ENCODE data around the gene TAF11L10.
"Not testable (repeated sequence)": the region's sequence is repeated elsewhere in the genome, so short reads cannot be mapped to it uniquely, and the experiment has no call there.

Gene TAF11L10

GRCh38 chr5:17597728-17598127 lies at the start of gene TAF11L10:
Gene TAF11L10, minus strand, starts transcription at chr5:17597828.
- H3K27ac Mint-ChIP-seq, H3K4me1 Mint-ChIP-seq, CTCF ChIA-PET, H3K36me3 Mint-ChIP-seq, DNase-seq, H3K27me3 Mint-ChIP-seq, H3K9me3 Mint-ChIP-seq, H3K4me3 Mint-ChIP-seq: not testable (repeated sequence)

GRCh38 chr5:17634160-17634559 lies 36.5 kb upstream of the TAF11L10 start, which contains the start of gene TAF11L14:
Gene TAF11L14, plus strand, starts transcription at chr5:17634460.
- H3K36me3 Mint-ChIP-seq, result no peaks in the 10 kb centered on the region
- no peak within 1 kb of the TSS for H3K27ac Mint-ChIP-seq
- no peaks in the 10 kb centered on the region for H3K4me1 Mint-ChIP-seq
- no peak for DNase-seq
- H3K27me3 Mint-ChIP-seq, result no peaks in the 10 kb centered on the region
- CTCF ChIA-PET, result no interaction called here
- H3K4me3 Mint-ChIP-seq, result no peak within 1 kb of the TSS
- peaks cover 16% of the 10 kb centered on the region for H3K9me3 Mint-ChIP-seq

GRCh38 chr5:17631788-17632187 lies 34.2 kb upstream of the TAF11L10 start, which contains the start of gene TAF11L13:
Gene TAF11L13, plus strand, starts transcription at chr5:17632088.
- CTCF ChIA-PET, H3K27me3 Mint-ChIP-seq, H3K4me3 Mint-ChIP-seq, H3K4me1 Mint-ChIP-seq, DNase-seq, H3K27ac Mint-ChIP-seq, H3K36me3 Mint-ChIP-seq: not testable (repeated sequence)
- peaks cover 16% of the 10 kb centered on the region for H3K9me3 Mint-ChIP-seq

GRCh38 chr5:17625686-17626085 lies 28.1 kb upstream of the TAF11L10 start:
- Mint-ChIP-seq H3K27ac (no peak overlapping the region), H3K27me3 (no peaks in the 10 kb centered on the region), H3K9me3 (peaks cover 7% of the 10 kb centered on the region), H3K36me3 (no peaks in the 10 kb centered on the region), H3K4me3 (no peak overlapping the region), H3K4me1 (no peaks in the 10 kb centered on the region)
- no peak for DNase-seq
- CTCF ChIA-PET, result no interaction called here

GRCh38 chr5:17620627-17621026 lies 23.0 kb upstream of the TAF11L10 start:
- no peaks in the 10 kb centered on the region for H3K36me3 Mint-ChIP-seq
- no peak for DNase-seq
- no peak overlapping the region for H3K4me3 Mint-ChIP-seq
- no peaks in the 10 kb centered on the region for H3K27me3 Mint-ChIP-seq
- CTCF ChIA-PET, result no interaction called here
- H3K27ac Mint-ChIP-seq, result no peak overlapping the region
- peaks cover 18% of the 10 kb centered on the region for H3K9me3 Mint-ChIP-seq
- H3K4me1 Mint-ChIP-seq, result no peaks in the 10 kb centered on the region

GRCh38 chr5:17619354-17619753 lies 21.7 kb upstream of the TAF11L10 start:
- no peak for DNase-seq
- Mint-ChIP-seq H3K9me3 (peaks cover 21% of the 10 kb centered on the region), H3K4me1 (no peaks in the 10 kb centered on the region), H3K36me3 (no peaks in the 10 kb centered on the region), H3K27ac (no peak overlapping the region), H3K4me3 (no peak overlapping the region), H3K27me3 (no peaks in the 10 kb centered on the region)
- CTCF ChIA-PET, result no interaction called here

- Mint-ChIP-seq H3K4me3 (no peak overlapping the region), H3K27ac (no peak overlapping the region), H3K4me1 (no peaks in the 10 kb centered on the region), H3K27me3 (no peaks in the 10 kb centered on the region), H3K36me3 (no peaks in the 10 kb centered on the region), H3K9me3 (peaks cover 22% of the 10 kb centered on the region)
- DNase-seq, result no peak
- CTCF ChIA-PET, result no interaction called here
Observed at GRCh38 chr5:17614872-17615605, 17.4 kb upstream of the TAF11L10 start.

- H3K4me3 Mint-ChIP-seq, H3K36me3 Mint-ChIP-seq, H3K4me1 Mint-ChIP-seq, DNase-seq, H3K27me3 Mint-ChIP-seq, H3K27ac Mint-ChIP-seq, CTCF ChIA-PET: not testable (repeated sequence)
- H3K9me3 Mint-ChIP-seq, result peaks cover 22% of the 10 kb centered on the region
Observed at GRCh38 chr5:17610092-17610491, 12.5 kb upstream of the TAF11L10 start, which contains the start of gene TAF11L12. Gene TAF11L12, plus strand, starts transcription at chr5:17610392.

- H3K4me3 Mint-ChIP-seq, H3K27me3 Mint-ChIP-seq, H3K36me3 Mint-ChIP-seq, H3K4me1 Mint-ChIP-seq, H3K27ac Mint-ChIP-seq, DNase-seq, CTCF ChIA-PET: not testable (repeated sequence)
- peaks cover 25% of the 10 kb centered on the region for H3K9me3 Mint-ChIP-seq
Observed at GRCh38 chr5:17607461-17607860, 9.8 kb upstream of the TAF11L10 start.

- H3K4me3 Mint-ChIP-seq, result no peak overlapping the region
- no peaks in the 10 kb centered on the region for H3K36me3 Mint-ChIP-seq
- no peaks in the 10 kb centered on the region for H3K4me1 Mint-ChIP-seq
- CTCF ChIA-PET, result no interaction called here
- peaks cover 20% of the 10 kb centered on the region for H3K9me3 Mint-ChIP-seq
- DNase-seq, result no peak
- H3K27ac Mint-ChIP-seq, result no peak overlapping the region
- no peaks in the 10 kb centered on the region for H3K27me3 Mint-ChIP-seq
Observed at GRCh38 chr5:17604951-17605350, 7.3 kb upstream of the TAF11L10 start.

- H3K4me1 Mint-ChIP-seq, CTCF ChIA-PET, H3K4me3 Mint-ChIP-seq, H3K27ac Mint-ChIP-seq, DNase-seq, H3K36me3 Mint-ChIP-seq, H3K27me3 Mint-ChIP-seq: not testable (repeated sequence)
- peaks cover 22% of the 10 kb centered on the region for H3K9me3 Mint-ChIP-seq
Observed at GRCh38 chr5:17603880-17604279, 6.3 kb upstream of the TAF11L10 start, which contains the start of gene TAF11L11. Gene TAF11L11, plus strand, starts transcription at chr5:17604183.

GRCh38 chr5:17594255-17594654 lies 3.4 kb downstream of the TAF11L10 start, which contains the start of gene TAF11L9:
Gene TAF11L9, minus strand, starts transcription at chr5:17594394.
- DNase-seq, H3K4me3 Mint-ChIP-seq, H3K4me1 Mint-ChIP-seq, H3K27me3 Mint-ChIP-seq, H3K9me3 Mint-ChIP-seq, CTCF ChIA-PET, H3K27ac Mint-ChIP-seq, H3K36me3 Mint-ChIP-seq: not testable (repeated sequence)

- CTCF ChIA-PET, H3K4me3 Mint-ChIP-seq, H3K27ac Mint-ChIP-seq, H3K4me1 Mint-ChIP-seq, DNase-seq, H3K27me3 Mint-ChIP-seq, H3K9me3 Mint-ChIP-seq, H3K36me3 Mint-ChIP-seq: not testable (repeated sequence)
Observed at GRCh38 chr5:17590860-17591259, 6.8 kb downstream of the TAF11L10 start, which contains the start of gene TAF11L8. Gene TAF11L8, minus strand, starts transcription at chr5:17590960.

GRCh38 chr5:17585658-17586057 lies 12.0 kb downstream of the TAF11L10 start, which contains the start of gene TAF11L7:
Gene TAF11L7, minus strand, starts transcription at chr5:17585758.
- H3K4me3 Mint-ChIP-seq, CTCF ChIA-PET, H3K27me3 Mint-ChIP-seq, DNase-seq, H3K9me3 Mint-ChIP-seq, H3K4me1 Mint-ChIP-seq, H3K27ac Mint-ChIP-seq, H3K36me3 Mint-ChIP-seq: not testable (repeated sequence)

Data from activated naive CD4-positive, alpha-beta T cell treated with anti-CD3 and anti-CD28 coated beads, Interleukin-2, amount 10 ng/mL, durations not matched to agents 7 days and 5 days (primary cell).